ENCODE measurements around the gene TLCD3B.

DNA sequence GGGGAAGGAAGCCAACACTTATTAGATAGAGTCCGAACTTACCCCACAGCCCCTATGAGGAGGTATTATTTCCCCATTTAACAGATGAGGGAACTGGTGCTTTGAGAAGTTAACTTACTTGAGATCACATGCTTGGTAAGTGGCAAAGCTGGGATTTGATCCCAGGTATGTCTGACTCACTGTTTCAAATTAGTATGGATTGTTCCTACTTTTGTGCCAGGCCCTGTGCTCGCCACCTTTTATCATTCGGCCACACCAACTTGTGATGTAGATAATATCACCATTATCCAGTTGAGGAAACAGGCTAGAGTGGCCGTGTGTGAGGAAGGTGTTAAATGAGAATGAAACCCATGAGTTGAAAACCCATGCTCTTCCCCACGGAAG is 46.3 kb downstream of the TLCD3B start:
- TF ChIP-seq, protein P1, sequence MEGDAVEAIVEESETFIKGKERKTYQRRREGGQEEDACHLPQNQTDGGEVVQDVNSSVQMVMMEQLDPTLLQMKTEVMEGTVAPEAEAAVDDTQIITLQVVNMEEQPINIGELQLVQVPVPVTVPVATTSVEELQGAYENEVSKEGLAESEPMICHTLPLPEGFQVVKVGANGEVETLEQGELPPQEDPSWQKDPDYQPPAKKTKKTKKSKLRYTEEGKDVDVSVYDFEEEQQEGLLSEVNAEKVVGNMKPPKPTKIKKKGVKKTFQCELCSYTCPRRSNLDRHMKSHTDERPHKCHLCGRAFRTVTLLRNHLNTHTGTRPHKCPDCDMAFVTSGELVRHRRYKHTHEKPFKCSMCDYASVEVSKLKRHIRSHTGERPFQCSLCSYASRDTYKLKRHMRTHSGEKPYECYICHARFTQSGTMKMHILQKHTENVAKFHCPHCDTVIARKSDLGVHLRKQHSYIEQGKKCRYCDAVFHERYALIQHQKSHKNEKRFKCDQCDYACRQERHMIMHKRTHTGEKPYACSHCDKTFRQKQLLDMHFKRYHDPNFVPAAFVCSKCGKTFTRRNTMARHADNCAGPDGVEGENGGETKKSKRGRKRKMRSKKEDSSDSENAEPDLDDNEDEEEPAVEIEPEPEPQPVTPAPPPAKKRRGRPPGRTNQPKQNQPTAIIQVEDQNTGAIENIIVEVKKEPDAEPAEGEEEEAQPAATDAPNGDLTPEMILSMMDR (conservative IDR thresholded peaks at IDR 0.05) = no peak
- no peak for TF ChIP-seq ZFX (IDR thresholded peaks at IDR 0.05)
